ENCODE measurements around the gene FZD2. TPM values are rescaled to one million over a fixed set of nuclear protein-coding genes. Genes with fewer than 3 reads are reported as not detected.
"Not testable (repeated sequence)": the region's sequence is repeated elsewhere in the genome, so short reads cannot be mapped to it uniquely, and the experiment has no call there.

Gene FZD2
- total RNA-seq, 2 experiments from 2014 or later: 0.10 to 0.25 TPM

DNA sequence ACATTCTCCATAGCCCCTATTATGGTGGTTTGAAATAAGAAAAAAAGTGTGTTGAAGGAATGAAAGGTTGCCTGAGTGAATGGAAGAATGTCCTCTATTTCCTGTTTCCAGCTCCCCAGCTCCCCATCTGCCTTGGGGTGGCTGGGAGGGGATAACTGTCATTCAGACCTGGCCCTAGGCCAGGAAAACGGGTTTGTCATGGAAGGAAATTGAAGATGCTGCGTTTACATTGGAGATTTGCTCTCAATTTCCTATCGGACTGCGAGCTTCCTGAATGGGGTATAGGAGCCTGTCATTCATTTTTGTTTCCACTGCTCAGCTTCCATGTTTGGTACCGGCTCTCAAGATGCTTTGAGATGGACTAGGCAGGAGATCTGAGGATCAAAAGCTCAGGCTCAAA lies 2.2 kb upstream of the FZD2 start:
- Mint-ChIP-seq H3K4me3 (no peak overlapping the region), H3K27ac (no peak overlapping the region), H3K27me3 (peaks cover 66% of the 10 kb centered on the region), H3K36me3 (ENCODE audit: low read depth) (peaks cover 4% of the 10 kb centered on the region), H3K4me1 (peaks cover 24% of the 10 kb centered on the region), H3K9me3 (no peaks in the 10 kb centered on the region)
- ChIA-PET CTCF (interaction anchor here (0.7 kb wide), 1 partner anchor 21 kb away, joined by 6 read pairs; no protein-coding TSS in a partner anchor), POLR2A (no interaction called here)
- DNase-seq: no peak

DNA sequence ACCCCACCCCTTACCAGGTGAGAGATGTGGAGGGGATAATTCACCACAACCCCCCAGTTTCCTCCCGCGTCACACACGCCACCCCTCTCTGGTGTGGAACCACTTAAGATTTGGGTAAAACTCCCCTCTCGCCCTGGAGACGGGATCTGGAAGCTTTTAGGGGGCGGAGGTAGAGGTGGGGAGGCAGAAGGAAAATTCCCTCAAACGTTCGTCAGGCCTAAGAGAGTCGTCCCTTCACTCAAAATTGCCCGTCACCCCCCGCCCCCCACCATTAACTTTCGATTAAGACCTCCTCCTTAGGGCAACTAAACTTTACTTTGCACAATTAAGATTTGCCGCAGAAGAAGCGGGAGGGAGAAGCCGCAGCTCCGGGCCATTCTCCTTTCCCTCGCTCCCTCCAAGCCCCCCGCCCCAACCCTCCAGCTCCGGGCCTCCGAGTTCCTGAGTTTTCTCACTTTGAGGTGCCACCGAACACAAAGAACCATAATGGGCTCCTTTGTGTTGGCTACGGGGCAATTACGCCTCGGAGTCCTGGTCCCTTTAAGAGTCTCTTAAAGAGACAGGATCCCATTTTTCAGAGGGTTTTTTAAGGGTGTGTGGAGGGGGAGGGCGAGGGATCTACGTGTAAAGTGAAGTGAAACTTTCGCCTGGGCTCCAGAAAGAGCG lies 985 bp upstream of the FZD2 start:
- Mint-ChIP-seq H3K9me3 (no peaks in the 10 kb centered on the region), H3K4me1 (peaks cover 24% of the 10 kb centered on the region), H3K27me3 (peaks cover 74% of the 10 kb centered on the region), H3K27ac (no peak overlapping the region), H3K36me3 (ENCODE audit: low read depth) (peaks cover 4% of the 10 kb centered on the region), H3K4me3 (peak overlapping the region; percentile 70)
- no peak for DNase-seq
- CTCF ChIA-PET: interaction anchor here (0.8 to 1.6 kb wide), 3 partner anchors 10 to 579 kb away, joined by 3 to 4 read pairs (median 3); partner anchors contain the start of gene ACBD4
- POLR2A ChIA-PET: interaction anchor here (0.6 kb wide), 1 partner anchor 343 kb away, joined by 3 read pairs; the partner anchor contains the start of gene EFTUD2

GRCh38 chr17:44557651-44558285 lies 484 bp downstream of the FZD2 start:
- peaks cover 75% of the 10 kb centered on the region for H3K27me3 Mint-ChIP-seq
- no peak overlapping the region for H3K27ac Mint-ChIP-seq
- peaks cover 4% of the 10 kb centered on the region for H3K36me3 Mint-ChIP-seq (ENCODE audit: low read depth)
- ChIA-PET POLR2A (interaction anchor here (1.2 to 1.6 kb wide), 2 partner anchors 14 to 20 kb away, joined by 3 to 8 read pairs; no protein-coding TSS in a partner anchor), CTCF (interaction anchor here (0.5 to 1.6 kb wide), 2 partner anchors 109 to 436 kb away, joined by 3 to 5 read pairs; no protein-coding TSS in a partner anchor)
- H3K9me3 Mint-ChIP-seq: no peaks in the 10 kb centered on the region
- H3K4me3 Mint-ChIP-seq: peak overlapping the region; percentile 71
- peak; percentile 31 for DNase-seq
- H3K4me1 Mint-ChIP-seq: peaks cover 24% of the 10 kb centered on the region

GRCh38 chr17:44558334-44558709 lies 1.0 kb downstream of the FZD2 start:
- POLR2A ChIA-PET: interaction anchor here (1.2 to 1.6 kb wide), 2 partner anchors 15 to 20 kb away, joined by 3 to 8 read pairs; no protein-coding TSS in a partner anchor
- H3K36me3 Mint-ChIP-seq (ENCODE audit: low read depth): peaks cover 4% of the 10 kb centered on the region
- DNase-seq: no peak
- CTCF ChIA-PET: no interaction called here
- peak overlapping the region; percentile 48 for H3K4me3 Mint-ChIP-seq
- H3K27me3 Mint-ChIP-seq: peaks cover 78% of the 10 kb centered on the region
- H3K27ac Mint-ChIP-seq: no peak overlapping the region
- peaks cover 24% of the 10 kb centered on the region for H3K4me1 Mint-ChIP-seq
- H3K9me3 Mint-ChIP-seq: no peaks in the 10 kb centered on the region

DNA sequence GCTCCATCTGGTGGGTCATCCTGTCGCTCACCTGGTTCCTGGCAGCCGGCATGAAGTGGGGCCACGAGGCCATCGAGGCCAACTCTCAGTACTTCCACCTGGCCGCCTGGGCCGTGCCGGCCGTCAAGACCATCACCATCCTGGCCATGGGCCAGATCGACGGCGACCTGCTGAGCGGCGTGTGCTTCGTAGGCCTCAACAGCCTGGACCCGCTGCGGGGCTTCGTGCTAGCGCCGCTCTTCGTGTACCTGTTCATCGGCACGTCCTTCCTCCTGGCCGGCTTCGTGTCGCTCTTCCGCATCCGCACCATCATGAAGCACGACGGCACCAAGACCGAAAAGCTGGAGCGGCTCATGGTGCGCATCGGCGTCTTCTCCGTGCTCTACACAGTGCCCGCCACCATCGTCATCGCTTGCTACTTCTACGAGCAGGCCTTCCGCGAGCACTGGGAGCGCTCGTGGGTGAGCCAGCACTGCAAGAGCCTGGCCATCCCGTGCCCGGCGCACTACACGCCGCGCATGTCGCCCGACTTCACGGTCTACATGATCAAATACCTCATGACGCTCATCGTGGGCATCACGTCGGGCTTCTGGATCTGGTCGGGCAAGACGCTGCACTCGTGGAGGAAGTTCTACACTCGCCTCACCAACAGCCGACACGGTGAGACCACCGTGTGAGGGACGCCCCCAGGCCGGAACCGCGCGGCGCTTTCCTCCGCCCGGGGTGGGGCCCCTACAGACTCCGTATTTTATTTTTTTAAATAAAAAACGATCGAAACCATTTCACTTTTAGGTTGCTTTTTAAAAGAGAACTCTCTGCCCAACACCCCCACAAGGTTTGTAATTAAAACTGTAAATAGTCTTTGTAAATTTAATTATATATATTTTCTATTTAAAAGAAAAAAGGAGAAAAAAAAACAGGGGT lies 1.7 kb downstream of the FZD2 start:
- peaks cover 4% of the 10 kb centered on the region for H3K36me3 Mint-ChIP-seq (ENCODE audit: low read depth)
- H3K4me1 Mint-ChIP-seq: peaks cover 24% of the 10 kb centered on the region
- no peak for DNase-seq
- H3K27ac Mint-ChIP-seq: peak overlapping the region; percentile 55
- CTCF ChIA-PET: no interaction called here
- POLR2A ChIA-PET: no interaction called here
- H3K4me3 Mint-ChIP-seq: no peak overlapping the region
- H3K9me3 Mint-ChIP-seq: no peaks in the 10 kb centered on the region
- H3K27me3 Mint-ChIP-seq: peaks cover 77% of the 10 kb centered on the region

GRCh38 chr17:44559634-44560554 lies 2.6 kb downstream of the FZD2 start:
- Mint-ChIP-seq H3K4me1 (peaks cover 24% of the 10 kb centered on the region), H3K9me3 (peaks cover under 1% of the 10 kb centered on the region), H3K27ac (no peak overlapping the region), H3K27me3 (peaks cover 75% of the 10 kb centered on the region), H3K36me3 (ENCODE audit: low read depth) (peaks cover 4% of the 10 kb centered on the region), H3K4me3 (no peak overlapping the region)
- POLR2A ChIA-PET: no interaction called here
- CTCF ChIA-PET: no interaction called here
- DNase-seq: no peak

DNA sequence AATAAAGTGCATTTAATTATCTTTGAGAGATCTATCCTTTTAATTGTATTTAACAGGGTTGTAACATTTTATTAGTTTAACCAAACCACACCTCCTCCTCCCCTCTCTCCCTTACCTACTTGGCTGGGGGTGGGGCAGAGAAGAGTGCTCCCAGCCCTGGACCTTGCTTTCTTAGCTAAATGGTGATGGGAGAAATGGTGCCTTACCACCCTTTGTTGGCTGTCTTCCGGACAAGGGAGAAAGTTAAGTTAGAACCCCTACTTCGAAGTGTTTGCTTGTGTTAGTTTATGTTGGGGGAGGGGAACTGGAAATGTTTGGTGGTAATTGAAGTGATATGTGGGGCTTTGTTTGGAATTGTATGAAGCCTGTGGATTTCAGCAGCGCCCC lies 3.9 kb downstream of the FZD2 start:
- H3K4me3 Mint-ChIP-seq: no peak overlapping the region
- H3K36me3 Mint-ChIP-seq (ENCODE audit: low read depth): peaks cover 4% of the 10 kb centered on the region
- POLR2A ChIA-PET: no interaction called here
- CTCF ChIA-PET: no interaction called here
- peaks cover 62% of the 10 kb centered on the region for H3K27me3 Mint-ChIP-seq
- no peak overlapping the region for H3K27ac Mint-ChIP-seq
- H3K9me3 Mint-ChIP-seq: peaks cover 8% of the 10 kb centered on the region
- DNase-seq: no peak
- peaks cover 19% of the 10 kb centered on the region for H3K4me1 Mint-ChIP-seq

GRCh38 chr17:44564429-44564828 lies 7.1 kb downstream of the FZD2 start:
- ChIA-PET CTCF (no interaction called here), POLR2A (no interaction called here)
- H3K27ac Mint-ChIP-seq: no peak overlapping the region

DNA sequence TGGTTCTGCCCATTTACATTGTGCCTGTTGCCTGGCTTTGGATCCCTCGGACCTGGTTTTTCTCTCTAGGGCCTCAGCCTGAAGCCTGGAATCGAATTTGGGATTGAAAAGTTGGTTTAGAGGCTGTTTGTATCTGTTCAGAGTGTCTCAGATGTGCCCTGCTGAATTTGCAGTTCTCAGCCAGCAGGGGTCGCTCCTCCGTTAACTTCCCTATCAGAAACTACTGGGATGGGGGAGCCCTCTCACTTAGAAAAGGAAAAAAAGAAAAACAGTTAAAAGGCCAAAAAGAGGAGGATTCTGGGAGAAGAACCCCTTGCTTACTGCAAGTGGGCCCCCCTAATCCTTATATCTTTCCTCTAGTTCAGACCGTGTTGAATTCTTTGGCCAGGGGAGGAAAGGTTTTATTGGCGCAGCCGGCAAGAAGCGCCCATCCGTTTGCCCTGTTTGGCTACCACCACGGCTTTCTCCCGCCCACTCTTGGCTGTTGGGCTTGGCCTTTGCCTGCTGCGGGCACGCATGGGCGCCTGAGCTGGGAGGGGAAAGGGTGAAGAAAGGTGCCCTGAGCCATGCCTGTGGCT lies 8.7 kb downstream of the FZD2 start:
- DNase-seq: no peak
- ChIA-PET POLR2A (no interaction called here), CTCF (interaction anchor here (1.2 kb wide), 1 partner anchor 10 kb away, joined by 4 read pairs; no protein-coding TSS in a partner anchor)

More at GRCh38 chr17:44564429-44564828, 7.1 kb downstream of the FZD2 start:
- H3K9me3 Mint-ChIP-seq: peaks cover 9% of the 10 kb centered on the region
- no peak overlapping the region for H3K4me3 Mint-ChIP-seq
- H3K4me1 Mint-ChIP-seq: no peaks in the 10 kb centered on the region
- H3K36me3 Mint-ChIP-seq (ENCODE audit: low read depth): no peaks in the 10 kb centered on the region
- peaks cover 33% of the 10 kb centered on the region for H3K27me3 Mint-ChIP-seq
- no peak for DNase-seq

GRCh38 chr17:44568311-44568944 lies 11.1 kb downstream of the FZD2 start:
- CTCF ChIA-PET; DNase-seq; H3K27me3 Mint-ChIP-seq; H3K9me3 Mint-ChIP-seq; H3K27ac Mint-ChIP-seq; POLR2A ChIA-PET; H3K36me3 Mint-ChIP-seq (ENCODE audit: low read depth); H3K4me1 Mint-ChIP-seq; H3K4me3 Mint-ChIP-seq: not testable (repeated sequence)

More for the DNA sequence above, 8.7 kb downstream of the FZD2 start:
- H3K27me3 Mint-ChIP-seq: peaks cover 18% of the 10 kb centered on the region
- no peaks in the 10 kb centered on the region for H3K4me1 Mint-ChIP-seq
- peaks cover 9% of the 10 kb centered on the region for H3K9me3 Mint-ChIP-seq
- no peak overlapping the region for H3K4me3 Mint-ChIP-seq
- H3K27ac Mint-ChIP-seq: no peak overlapping the region
- H3K36me3 Mint-ChIP-seq (ENCODE audit: low read depth): no peaks in the 10 kb centered on the region

DNA sequence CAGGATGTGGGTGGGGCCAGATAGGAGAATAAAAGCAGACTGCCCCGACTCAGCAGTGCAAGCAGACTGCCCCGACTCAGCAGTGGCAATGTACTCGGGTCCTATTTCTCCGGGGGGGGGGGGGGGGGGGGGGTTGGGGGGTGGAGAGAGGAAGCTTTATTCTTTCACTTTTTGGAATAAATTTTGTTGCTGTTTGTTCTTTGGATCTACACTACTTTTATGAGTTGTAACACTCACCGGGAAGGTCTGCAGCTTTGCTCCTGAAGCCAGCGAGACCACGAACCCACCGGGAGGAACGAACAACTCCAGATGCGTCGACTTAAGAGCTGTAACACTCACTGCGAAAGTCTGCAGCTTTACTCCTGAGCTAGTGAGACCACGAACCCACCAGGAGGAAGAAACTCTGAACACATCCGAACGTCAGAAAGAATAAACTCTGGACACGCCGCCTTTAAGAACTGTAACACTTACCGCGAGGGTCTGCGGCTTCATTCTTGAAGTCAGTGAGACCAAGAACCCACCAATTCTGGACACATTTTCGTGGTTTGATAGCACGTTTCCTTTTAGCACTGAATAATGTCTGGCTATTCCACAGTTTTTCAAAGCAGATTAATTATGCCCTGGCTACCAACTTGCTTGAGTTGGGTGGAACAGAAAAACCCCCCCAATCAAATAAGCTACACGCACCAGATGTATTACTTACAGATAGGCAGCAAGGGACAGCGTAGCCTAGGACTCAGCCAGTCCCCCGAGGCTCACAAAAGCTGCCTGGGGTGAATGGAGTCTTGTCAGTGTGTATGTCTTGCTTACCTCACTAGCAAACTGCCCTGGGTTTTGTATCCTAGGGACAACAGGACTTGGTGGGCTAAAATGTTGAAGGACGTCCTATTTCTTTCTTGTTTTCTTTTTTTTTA lies 11.9 kb downstream of the FZD2 start:
- Mint-ChIP-seq H3K27me3 (peaks cover 7% of the 10 kb centered on the region), H3K4me1 (no peaks in the 10 kb centered on the region), H3K27ac (no peak overlapping the region), H3K4me3 (no peak overlapping the region), H3K36me3 (ENCODE audit: low read depth) (no peaks in the 10 kb centered on the region), H3K9me3 (peaks cover 9% of the 10 kb centered on the region)
- ChIA-PET CTCF (no interaction called here), POLR2A (no interaction called here)
- no peak for DNase-seq

Data from activated CD4-positive, alpha-beta memory T cell treated with anti-CD3 and anti-CD28 coated beads, Interleukin-2, amount 10 ng/mL, durations not matched to agents 7 days and 5 days (primary cell).